ENCODE results near the gene APP.

Gene APP

DNA sequence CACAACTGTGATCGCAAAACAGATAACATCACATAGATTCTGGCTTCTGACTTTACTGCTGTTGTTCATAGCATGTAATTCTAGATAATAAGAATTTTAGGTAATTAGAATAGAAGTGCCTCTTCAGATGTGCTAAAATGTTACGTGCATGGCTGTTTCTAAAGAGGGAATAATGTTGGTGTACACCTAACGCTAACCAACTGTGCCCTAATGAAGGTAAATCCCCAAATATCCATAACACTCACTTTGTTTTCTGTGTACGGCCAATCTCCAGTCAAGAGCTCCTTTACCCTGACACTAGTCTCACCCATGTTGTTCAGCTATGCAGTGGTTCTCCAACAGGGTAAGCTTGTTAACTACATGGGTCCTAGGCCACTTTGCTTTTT, 44.4 kb downstream of the APP start:
- no peaks in the 10 kb centered on the region for H3K27me3 Mint-ChIP-seq
- no peak overlapping the region for H3K4me3 Mint-ChIP-seq
- H3K36me3 Mint-ChIP-seq = peaks cover 4% of the 10 kb centered on the region
- peaks cover 2% of the 10 kb centered on the region for H3K4me1 Mint-ChIP-seq (ENCODE audit: low read depth)
- no peak overlapping the region for H3K27ac Mint-ChIP-seq
- no peaks in the 10 kb centered on the region for H3K9me3 Mint-ChIP-seq (ENCODE audit: low read depth)

DNA sequence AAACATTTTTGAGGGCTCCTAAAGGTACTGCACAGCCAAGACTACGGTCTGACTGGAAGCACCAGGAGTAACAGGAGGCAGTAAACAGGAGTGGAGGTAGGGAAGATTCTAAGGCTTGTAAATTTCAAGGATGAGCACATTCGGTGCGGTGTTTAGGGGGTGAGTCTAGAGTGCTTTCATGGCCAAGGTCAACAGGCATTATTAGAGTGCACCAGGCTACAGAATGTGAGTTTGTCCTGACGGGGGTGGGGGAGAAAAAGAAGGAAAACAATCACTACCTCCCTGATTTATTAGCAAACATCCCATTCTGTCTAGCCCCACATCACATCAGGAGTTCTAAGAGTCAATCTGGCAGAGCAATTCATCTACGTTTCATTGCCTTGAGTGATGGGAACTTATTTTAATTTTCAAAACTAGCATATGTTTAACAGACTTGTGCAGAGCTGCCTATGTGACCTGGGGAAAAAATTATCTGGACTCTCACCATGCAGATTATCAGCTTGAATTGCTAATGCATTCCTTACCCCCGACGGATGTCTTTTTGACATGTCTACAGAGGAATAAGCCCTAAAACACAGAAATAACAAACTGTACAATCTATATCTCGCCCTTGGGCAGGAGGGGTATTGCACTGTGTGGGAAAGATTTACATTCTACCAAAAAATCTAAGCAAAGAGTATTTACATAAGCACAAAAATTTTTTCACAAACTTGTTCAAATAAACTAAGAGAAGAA, 45.0 kb downstream of the APP start:
- H3K27me3 Mint-ChIP-seq = no peaks in the 10 kb centered on the region
- peaks cover under 1% of the 10 kb centered on the region for H3K4me1 Mint-ChIP-seq (ENCODE audit: low read depth)
- H3K27ac Mint-ChIP-seq = no peak overlapping the region
- H3K36me3 Mint-ChIP-seq = peaks cover 4% of the 10 kb centered on the region
- H3K9me3 Mint-ChIP-seq (ENCODE audit: low read depth) = no peaks in the 10 kb centered on the region
- H3K4me3 Mint-ChIP-seq = no peak overlapping the region

GRCh38 chr21:26124896-26125295, 45.7 kb downstream of the APP start:
- no peaks in the 10 kb centered on the region for H3K27me3 Mint-ChIP-seq
- no peaks in the 10 kb centered on the region for H3K9me3 Mint-ChIP-seq (ENCODE audit: low read depth)
- H3K27ac Mint-ChIP-seq = no peak overlapping the region
- H3K4me1 Mint-ChIP-seq (ENCODE audit: low read depth) = no peaks in the 10 kb centered on the region
- no peak overlapping the region for H3K4me3 Mint-ChIP-seq
- H3K36me3 Mint-ChIP-seq = peaks cover 4% of the 10 kb centered on the region

DNA sequence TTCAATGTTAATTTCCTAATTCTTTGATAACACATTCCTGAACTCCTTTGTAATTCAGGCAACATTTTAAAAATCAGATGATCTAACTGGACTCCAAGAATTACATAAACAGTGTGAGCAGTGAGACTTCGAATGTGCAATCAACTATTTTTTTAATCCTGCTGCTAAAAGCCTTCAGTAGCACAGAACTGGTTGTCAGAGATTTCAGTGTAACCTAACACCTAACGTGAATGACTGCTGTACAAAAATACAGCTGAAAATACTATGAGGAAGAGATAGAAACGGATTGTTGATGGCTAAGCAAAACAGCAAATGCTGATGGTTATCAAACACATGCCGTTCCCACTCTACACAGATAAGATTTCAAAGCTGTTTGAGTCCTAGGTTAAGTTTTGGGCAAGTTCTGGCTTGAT, 46.1 kb downstream of the APP start:
- no peak overlapping the region for H3K27ac Mint-ChIP-seq
- peaks cover 4% of the 10 kb centered on the region for H3K36me3 Mint-ChIP-seq
- no peaks in the 10 kb centered on the region for H3K4me1 Mint-ChIP-seq (ENCODE audit: low read depth)
- H3K9me3 Mint-ChIP-seq (ENCODE audit: low read depth) = no peaks in the 10 kb centered on the region
- no peak overlapping the region for H3K4me3 Mint-ChIP-seq
- no peaks in the 10 kb centered on the region for H3K27me3 Mint-ChIP-seq

DNA sequence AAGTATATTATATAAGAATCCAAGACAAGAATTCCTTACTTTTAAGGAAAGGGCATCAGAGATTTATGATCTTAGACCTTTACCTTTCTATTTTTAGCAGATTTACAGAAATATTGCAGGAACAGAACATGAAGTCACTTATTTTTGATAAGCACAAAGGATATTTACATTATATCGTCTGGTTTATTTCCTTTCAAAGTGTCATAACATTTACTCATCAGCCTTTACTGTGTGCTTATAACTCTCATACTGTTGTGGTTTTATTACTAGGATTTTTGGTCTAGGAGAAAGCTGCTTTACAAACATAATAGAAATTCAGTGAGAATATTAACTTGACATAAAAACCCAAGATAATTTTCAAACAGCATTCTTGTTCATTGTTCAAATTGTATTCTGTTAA, 47.6 kb downstream of the APP start:
- Mint-ChIP-seq H3K4me1 (ENCODE audit: low read depth) (no peaks in the 10 kb centered on the region), H3K27ac (no peak overlapping the region), H3K36me3 (peaks cover 2% of the 10 kb centered on the region), H3K27me3 (no peaks in the 10 kb centered on the region), H3K4me3 (no peak overlapping the region), H3K9me3 (ENCODE audit: low read depth) (no peaks in the 10 kb centered on the region)

GRCh38 chr21:26120828-26121227, 49.7 kb downstream of the APP start:
- Mint-ChIP-seq H3K4me3 (no peak overlapping the region), H3K36me3 (peaks cover 1% of the 10 kb centered on the region), H3K27ac (no peak overlapping the region), H3K4me1 (ENCODE audit: low read depth) (peaks cover 7% of the 10 kb centered on the region), H3K27me3 (no peaks in the 10 kb centered on the region), H3K9me3 (ENCODE audit: low read depth) (no peaks in the 10 kb centered on the region)

- H3K27ac Mint-ChIP-seq = no peak overlapping the region
- H3K4me3 Mint-ChIP-seq = no peak overlapping the region
- H3K4me1 Mint-ChIP-seq (ENCODE audit: low read depth) = peaks cover 7% of the 10 kb centered on the region
- no peaks in the 10 kb centered on the region for H3K27me3 Mint-ChIP-seq
- no peaks in the 10 kb centered on the region for H3K36me3 Mint-ChIP-seq
- H3K9me3 Mint-ChIP-seq (ENCODE audit: low read depth) = no peaks in the 10 kb centered on the region
Measured at GRCh38 chr21:26119906-26120305, 50.7 kb downstream of the APP start.

- H3K9me3 Mint-ChIP-seq (ENCODE audit: low read depth) = no peaks in the 10 kb centered on the region
- H3K27me3 Mint-ChIP-seq = no peaks in the 10 kb centered on the region
- H3K4me1 Mint-ChIP-seq (ENCODE audit: low read depth) = peaks cover 7% of the 10 kb centered on the region
- no peak overlapping the region for H3K27ac Mint-ChIP-seq
- no peaks in the 10 kb centered on the region for H3K36me3 Mint-ChIP-seq
- no peak overlapping the region for H3K4me3 Mint-ChIP-seq
Measured at GRCh38 chr21:26118938-26119540, 51.5 kb downstream of the APP start.

GRCh38 chr21:26117972-26118367, 52.6 kb downstream of the APP start:
- H3K9me3 Mint-ChIP-seq (ENCODE audit: low read depth) = no peaks in the 10 kb centered on the region
- H3K4me3 Mint-ChIP-seq = no peak overlapping the region
- no peak overlapping the region for H3K27ac Mint-ChIP-seq
- H3K27me3 Mint-ChIP-seq = no peaks in the 10 kb centered on the region
- H3K4me1 Mint-ChIP-seq (ENCODE audit: low read depth) = peaks cover 7% of the 10 kb centered on the region
- no peaks in the 10 kb centered on the region for H3K36me3 Mint-ChIP-seq

DNA sequence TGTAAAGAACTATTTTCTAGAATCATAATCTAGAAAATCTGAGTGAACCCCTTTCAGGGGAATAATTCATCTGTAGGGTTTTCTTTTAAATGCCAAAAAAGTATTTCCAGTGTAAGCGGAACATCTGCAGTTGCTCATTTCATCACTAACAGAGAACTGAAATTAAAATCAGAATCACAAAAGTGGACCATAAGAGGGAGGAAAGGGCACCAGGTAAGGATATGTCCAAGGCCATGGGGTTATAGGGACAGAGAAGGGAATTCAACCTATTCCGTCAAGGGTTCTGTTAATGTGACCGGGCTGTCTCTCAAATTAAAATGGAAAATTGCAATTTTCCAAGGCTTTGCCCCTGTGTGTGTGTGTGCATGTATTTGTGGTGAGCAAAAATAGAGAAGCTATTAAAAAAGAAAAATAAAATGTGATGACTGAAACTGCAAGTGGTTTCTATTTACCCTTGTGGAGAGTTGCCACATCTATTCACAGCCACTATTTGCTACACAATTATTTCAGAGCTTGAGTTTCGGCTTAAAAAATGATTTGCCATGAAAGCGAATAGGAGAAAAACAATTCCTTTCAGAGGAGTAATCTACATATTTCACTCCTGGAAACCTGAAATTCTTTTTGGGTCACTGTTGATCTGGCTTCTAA, 53.1 kb downstream of the APP start:
- Mint-ChIP-seq H3K4me3 (no peak overlapping the region), H3K9me3 (ENCODE audit: low read depth) (no peaks in the 10 kb centered on the region), H3K36me3 (no peaks in the 10 kb centered on the region), H3K4me1 (ENCODE audit: low read depth) (peaks cover 7% of the 10 kb centered on the region), H3K27me3 (no peaks in the 10 kb centered on the region), H3K27ac (no peak overlapping the region)

DNA sequence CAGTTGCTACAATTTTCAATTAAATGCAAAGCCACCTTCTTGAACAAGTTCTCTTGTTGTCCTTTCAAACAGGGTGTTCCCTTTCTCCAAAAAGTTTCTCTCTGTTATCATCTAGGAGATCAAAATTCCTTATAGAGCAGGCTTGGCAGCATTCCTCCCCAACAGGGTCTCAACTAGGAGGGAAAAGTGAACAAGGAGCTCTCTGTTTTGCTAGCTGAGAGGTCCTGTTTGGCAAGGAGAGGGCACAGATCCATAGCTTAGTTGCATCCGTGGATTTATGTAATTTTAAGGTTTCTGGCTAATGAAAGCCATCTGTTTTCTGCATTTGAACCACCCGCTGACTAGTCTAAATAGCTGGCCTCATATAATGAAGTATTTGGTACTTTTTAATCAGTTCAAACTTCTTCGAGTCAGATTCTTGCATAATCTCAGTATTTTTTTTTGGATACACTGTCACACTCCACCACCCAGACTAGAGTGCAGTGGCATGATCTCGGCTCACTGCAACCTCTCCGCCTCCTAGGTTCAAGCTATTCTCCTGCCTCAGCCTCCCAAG, 54.0 kb downstream of the APP start:
- Mint-ChIP-seq H3K4me1 (ENCODE audit: low read depth) (peaks cover 7% of the 10 kb centered on the region), H3K27ac (no peak overlapping the region), H3K27me3 (no peaks in the 10 kb centered on the region), H3K9me3 (ENCODE audit: low read depth) (no peaks in the 10 kb centered on the region), H3K4me3 (no peak overlapping the region), H3K36me3 (no peaks in the 10 kb centered on the region)

DNA sequence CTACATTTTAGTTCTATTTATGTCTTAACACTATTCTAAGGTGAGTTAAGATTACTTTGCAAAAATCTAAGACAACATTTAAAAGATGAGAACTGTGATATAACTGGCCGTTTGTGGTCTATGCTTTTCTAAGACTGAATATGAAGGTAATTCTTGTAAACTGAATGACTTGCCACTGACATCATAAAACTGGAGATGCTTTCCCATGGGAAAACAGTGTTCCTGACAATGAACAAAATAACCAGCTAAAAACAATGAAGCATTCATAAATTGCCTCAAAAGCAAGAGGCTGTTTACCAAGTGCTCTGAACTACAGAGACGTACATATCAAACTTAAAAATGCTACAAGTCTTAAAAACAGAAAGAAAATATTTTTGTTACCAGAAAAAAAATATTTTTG, 54.7 kb downstream of the APP start:
- Mint-ChIP-seq H3K27ac (no peak overlapping the region), H3K4me3 (no peak overlapping the region), H3K9me3 (ENCODE audit: low read depth) (no peaks in the 10 kb centered on the region), H3K4me1 (ENCODE audit: low read depth) (peaks cover 7% of the 10 kb centered on the region), H3K27me3 (no peaks in the 10 kb centered on the region), H3K36me3 (peaks cover 4% of the 10 kb centered on the region)

GRCh38 chr21:26115305-26115704, 55.3 kb downstream of the APP start:
- no peak overlapping the region for H3K27ac Mint-ChIP-seq

DNA sequence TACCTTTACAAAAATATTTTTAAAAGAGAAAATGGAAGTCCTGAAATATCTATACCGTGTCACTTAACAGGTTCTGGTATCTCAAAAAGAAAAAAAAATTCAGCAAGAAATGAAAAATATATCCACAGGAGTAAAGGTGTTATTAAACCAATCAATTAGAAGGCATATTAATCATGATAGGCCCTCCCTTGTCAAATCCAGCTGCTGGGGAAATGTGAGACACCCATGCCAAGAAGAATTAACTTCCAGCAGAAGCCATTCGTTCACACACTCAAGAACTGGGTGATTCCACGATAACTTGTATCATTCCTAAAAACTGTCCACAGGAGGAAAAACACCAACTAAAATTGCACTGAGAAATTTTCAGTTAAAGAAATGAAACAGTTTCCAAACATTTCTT, 57.6 kb downstream of the APP start:
- Mint-ChIP-seq H3K4me1 (ENCODE audit: low read depth) (peaks cover 7% of the 10 kb centered on the region), H3K27me3 (no peaks in the 10 kb centered on the region), H3K4me3 (no peak overlapping the region), H3K27ac (no peak overlapping the region), H3K36me3 (peaks cover 12% of the 10 kb centered on the region), H3K9me3 (ENCODE audit: low read depth) (no peaks in the 10 kb centered on the region)

More at GRCh38 chr21:26115305-26115704, 55.3 kb downstream of the APP start:
- Mint-ChIP-seq H3K4me3 (no peak overlapping the region), H3K4me1 (ENCODE audit: low read depth) (peaks cover 7% of the 10 kb centered on the region), H3K36me3 (peaks cover 4% of the 10 kb centered on the region), H3K27me3 (no peaks in the 10 kb centered on the region), H3K9me3 (ENCODE audit: low read depth) (no peaks in the 10 kb centered on the region)

DNA sequence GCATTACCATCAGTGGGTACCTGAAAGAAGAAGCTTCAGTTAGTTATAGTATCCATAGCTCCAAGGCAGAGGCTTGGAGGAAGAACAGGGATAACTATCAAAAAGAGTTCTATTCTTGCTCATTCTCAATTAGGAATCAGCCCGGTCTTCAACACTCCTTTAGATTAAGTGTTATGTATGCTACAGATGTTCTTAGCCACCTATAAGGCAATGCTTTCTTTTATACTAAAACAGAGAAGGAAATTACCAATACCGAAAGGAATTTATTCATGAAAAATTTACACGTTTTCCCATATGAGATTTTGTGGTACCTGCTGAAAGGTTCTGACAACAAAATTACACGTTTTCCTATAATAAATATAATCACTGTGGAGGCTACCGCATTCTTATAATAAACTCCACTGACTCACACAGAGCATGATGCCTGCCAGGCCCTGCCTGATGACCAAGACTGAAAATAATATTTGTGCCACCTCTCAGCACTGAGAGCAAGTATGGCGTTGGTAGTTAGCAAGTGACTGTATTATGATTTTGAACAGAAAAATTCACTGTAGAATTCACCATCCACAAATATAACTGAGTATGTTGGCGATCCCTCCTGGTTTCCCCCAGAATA, 58.3 kb downstream of the APP start:
- no peak overlapping the region for H3K27ac Mint-ChIP-seq

More for the DNA sequence above, 58.3 kb downstream of the APP start:
- H3K4me1 Mint-ChIP-seq (ENCODE audit: low read depth) = peaks cover 7% of the 10 kb centered on the region
- no peaks in the 10 kb centered on the region for H3K27me3 Mint-ChIP-seq
- H3K9me3 Mint-ChIP-seq (ENCODE audit: low read depth) = no peaks in the 10 kb centered on the region
- H3K36me3 Mint-ChIP-seq = peaks cover 16% of the 10 kb centered on the region
- no peak overlapping the region for H3K4me3 Mint-ChIP-seq
